ENCODE data around the gene SYTL3. TPM values are rescaled to one million over a fixed set of nuclear protein-coding genes. Genes with fewer than 3 reads are reported as not detected.

SYTL3 gene
- total and polyA plus RNA-seq, 10 of the 15 experiments (the other 5 are each of a cell fraction or from before 2014, with no cell fraction given), result 3.3 to 12.1 (median 6.9) TPM

DNA sequence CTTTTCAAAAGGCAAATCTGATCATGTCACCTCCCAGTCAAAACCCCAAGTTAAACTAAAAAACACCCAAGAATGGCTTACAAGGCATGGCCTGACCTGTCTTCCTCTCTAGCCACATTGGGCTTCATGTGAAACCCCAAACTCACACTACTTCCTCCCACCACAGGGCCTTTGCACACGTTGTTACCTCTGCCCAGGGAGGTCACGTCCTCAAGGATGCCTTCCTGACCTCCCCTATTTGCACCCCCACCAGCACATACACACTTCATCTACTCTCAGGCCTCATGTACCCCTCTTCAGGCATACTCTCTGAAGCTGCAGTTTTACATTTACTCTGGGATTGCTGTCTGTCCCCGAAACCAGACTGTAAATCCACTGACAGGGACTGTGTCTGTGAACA, 163.2 kb downstream of the SYTL3 start (continued):
- TF ChIP-seq, protein P1, sequence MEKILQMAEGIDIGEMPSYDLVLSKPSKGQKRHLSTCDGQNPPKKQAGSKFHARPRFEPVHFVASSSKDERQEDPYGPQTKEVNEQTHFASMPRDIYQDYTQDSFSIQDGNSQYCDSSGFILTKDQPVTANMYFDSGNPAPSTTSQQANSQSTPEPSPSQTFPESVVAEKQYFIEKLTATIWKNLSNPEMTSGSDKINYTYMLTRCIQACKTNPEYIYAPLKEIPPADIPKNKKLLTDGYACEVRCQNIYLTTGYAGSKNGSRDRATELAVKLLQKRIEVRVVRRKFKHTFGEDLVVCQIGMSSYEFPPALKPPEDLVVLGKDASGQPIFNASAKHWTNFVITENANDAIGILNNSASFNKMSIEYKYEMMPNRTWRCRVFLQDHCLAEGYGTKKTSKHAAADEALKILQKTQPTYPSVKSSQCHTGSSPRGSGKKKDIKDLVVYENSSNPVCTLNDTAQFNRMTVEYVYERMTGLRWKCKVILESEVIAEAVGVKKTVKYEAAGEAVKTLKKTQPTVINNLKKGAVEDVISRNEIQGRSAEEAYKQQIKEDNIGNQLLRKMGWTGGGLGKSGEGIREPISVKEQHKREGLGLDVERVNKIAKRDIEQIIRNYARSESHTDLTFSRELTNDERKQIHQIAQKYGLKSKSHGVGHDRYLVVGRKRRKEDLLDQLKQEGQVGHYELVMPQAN (conservative IDR thresholded peaks at IDR 0.05), result 0 out of 2 replicates have a peak, but pooled peaks have one; percentile 34
- 0 out of 4 replicates have a peak, but pooled peaks of 1 of the 2 experiments have one; percentile 45 for TF ChIP-seq EP300 (IDR thresholded peaks at IDR 0.05; ENCODE audit: borderline replicate concordance in 1 of 2, control insufficient read depth in 1 of 2, low read depth in 2 of 2, low read length in 2 of 2)
- TF ChIP-seq, protein P2, sequence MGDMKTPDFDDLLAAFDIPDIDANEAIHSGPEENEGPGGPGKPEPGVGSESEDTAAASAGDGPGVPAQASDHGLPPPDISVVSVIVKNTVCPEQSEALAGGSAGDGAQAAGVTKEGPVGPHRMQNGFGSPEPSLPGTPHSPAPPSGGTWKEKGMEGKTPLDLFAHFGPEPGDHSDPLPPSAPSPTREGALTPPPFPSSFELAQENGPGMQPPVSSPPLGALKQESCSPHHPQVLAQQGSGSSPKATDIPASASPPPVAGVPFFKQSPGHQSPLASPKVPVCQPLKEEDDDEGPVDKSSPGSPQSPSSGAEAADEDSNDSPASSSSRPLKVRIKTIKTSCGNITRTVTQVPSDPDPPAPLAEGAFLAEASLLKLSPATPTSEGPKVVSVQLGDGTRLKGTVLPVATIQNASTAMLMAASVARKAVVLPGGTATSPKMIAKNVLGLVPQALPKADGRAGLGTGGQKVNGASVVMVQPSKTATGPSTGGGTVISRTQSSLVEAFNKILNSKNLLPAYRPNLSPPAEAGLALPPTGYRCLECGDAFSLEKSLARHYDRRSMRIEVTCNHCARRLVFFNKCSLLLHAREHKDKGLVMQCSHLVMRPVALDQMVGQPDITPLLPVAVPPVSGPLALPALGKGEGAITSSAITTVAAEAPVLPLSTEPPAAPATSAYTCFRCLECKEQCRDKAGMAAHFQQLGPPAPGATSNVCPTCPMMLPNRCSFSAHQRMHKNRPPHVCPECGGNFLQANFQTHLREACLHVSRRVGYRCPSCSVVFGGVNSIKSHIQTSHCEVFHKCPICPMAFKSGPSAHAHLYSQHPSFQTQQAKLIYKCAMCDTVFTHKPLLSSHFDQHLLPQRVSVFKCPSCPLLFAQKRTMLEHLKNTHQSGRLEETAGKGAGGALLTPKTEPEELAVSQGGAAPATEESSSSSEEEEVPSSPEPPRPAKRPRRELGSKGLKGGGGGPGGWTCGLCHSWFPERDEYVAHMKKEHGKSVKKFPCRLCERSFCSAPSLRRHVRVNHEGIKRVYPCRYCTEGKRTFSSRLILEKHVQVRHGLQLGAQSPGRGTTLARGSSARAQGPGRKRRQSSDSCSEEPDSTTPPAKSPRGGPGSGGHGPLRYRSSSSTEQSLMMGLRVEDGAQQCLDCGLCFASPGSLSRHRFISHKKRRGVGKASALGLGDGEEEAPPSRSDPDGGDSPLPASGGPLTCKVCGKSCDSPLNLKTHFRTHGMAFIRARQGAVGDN (IDR thresholded peaks at IDR 0.05), result peak; percentile 59; the same call in 1 of the 2 replicates
- no peak for TF ChIP-seq SMC3 (IDR thresholded peaks at IDR 0.05; ENCODE audit: borderline replicate concordance, low read length)
- peak; percentile 77; the same call in 1 of the 2 replicates for TF ChIP-seq HDGF (IDR thresholded peaks at IDR 0.05)
- peak in 1 of 2 experiments; percentile 15; a peak in 1 of 4 replicates for TF ChIP-seq ETV6 (conservative IDR thresholded peaks at IDR 0.05 in 1 of 2, IDR thresholded peaks at IDR 0.05 in 1 of 2; ENCODE audit: borderline replicate concordance in 1 of 2, low read depth in 1 of 2)
- no peak; the same call in 1 of the 2 replicates for TF ChIP-seq BACH1 (IDR thresholded peaks at IDR 0.05; ENCODE audit: borderline replicate concordance)
- peak; percentile 63 for TF ChIP-seq NBN (IDR thresholded peaks at IDR 0.05)
- TF ChIP-seq, protein P3, sequence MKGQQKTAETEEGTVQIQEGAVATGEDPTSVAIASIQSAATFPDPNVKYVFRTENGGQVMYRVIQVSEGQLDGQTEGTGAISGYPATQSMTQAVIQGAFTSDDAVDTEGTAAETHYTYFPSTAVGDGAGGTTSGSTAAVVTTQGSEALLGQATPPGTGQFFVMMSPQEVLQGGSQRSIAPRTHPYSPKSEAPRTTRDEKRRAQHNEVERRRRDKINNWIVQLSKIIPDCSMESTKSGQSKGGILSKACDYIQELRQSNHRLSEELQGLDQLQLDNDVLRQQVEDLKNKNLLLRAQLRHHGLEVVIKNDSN (IDR thresholded peaks at IDR 0.05; ENCODE audit: borderline replicate concordance, extremely low read length, insufficient read depth, low read depth, low read length), result no peak
- 0 out of 2 replicates have a peak, but pooled peaks have one; percentile 13 for TF ChIP-seq RB1 (IDR thresholded peaks at IDR 0.05; ENCODE audit: borderline replicate concordance)
- no peak for TF ChIP-seq MYC (IDR thresholded peaks at IDR 0.05; ENCODE audit: insufficient read depth, insufficient read length, insufficient replicate concordance, low read length, severe bottlenecking)
- TF ChIP-seq RAD51 (IDR thresholded peaks at IDR 0.05), result no peak
- TF ChIP-seq RUNX3 (IDR thresholded peaks at IDR 0.05; ENCODE audit: low read length), result peak; percentile 74
- peak; percentile 54; the same call in 1 of the 2 replicates for TF ChIP-seq ESRRA (IDR thresholded peaks at IDR 0.05; ENCODE audit: low read length)
- peak; percentile 79 to 84 for TF ChIP-seq BHLHE40 (IDR thresholded peaks at IDR 0.05; ENCODE audit: borderline replicate concordance in 1 of 2, low read depth in 2 of 2, low read length in 1 of 2)
- TF ChIP-seq, protein P4, sequence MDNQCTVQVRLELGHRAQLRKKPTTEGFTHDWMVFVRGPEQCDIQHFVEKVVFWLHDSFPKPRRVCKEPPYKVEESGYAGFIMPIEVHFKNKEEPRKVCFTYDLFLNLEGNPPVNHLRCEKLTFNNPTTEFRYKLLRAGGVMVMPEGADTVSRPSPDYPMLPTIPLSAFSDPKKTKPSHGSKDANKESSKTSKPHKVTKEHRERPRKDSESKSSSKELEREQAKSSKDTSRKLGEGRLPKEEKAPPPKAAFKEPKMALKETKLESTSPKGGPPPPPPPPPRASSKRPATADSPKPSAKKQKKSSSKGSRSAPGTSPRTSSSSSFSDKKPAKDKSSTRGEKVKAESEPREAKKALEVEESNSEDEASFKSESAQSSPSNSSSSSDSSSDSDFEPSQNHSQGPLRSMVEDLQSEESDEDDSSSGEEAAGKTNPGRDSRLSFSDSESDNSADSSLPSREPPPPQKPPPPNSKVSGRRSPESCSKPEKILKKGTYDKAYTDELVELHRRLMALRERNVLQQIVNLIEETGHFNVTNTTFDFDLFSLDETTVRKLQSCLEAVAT (IDR thresholded peaks at IDR 0.05), result 0 out of 2 replicates have a peak, but pooled peaks have one; percentile 41
- TF ChIP-seq POLR2AphosphoS5 (IDR thresholded peaks at IDR 0.05; ENCODE audit: low read length), result peak; percentile 51; the same call in 1 of the 2 replicates
- peak; percentile 57; the same call in 1 of the 2 replicates for TF ChIP-seq MXI1 (IDR thresholded peaks at IDR 0.05; ENCODE audit: low read depth, low read length)
- TF ChIP-seq RCOR1 (conservative IDR thresholded peaks at IDR 0.05; ENCODE audit: low read depth, low read length), result 0 out of 2 replicates have a peak, but pooled peaks have one; percentile 54
- TF ChIP-seq IKZF2 (IDR thresholded peaks at IDR 0.05), result peak; percentile 22 to 41; a peak in 1 of 4 replicates
- no peak for TF ChIP-seq SRF (IDR thresholded peaks at IDR 0.05; ENCODE audit: low read depth in 2 of 2, low read length in 2 of 2)

All from GM12878 (cell line).